ACHN (cell line): ENCODE results near the gene ERCC8.

Source experiments
- DNase-seq: peaks from one replicate; pipeline ENCODE4 v3.0.0-alpha.2; 2015
- in situ Hi-C: cut with HindIII; loops from 2 replicates; pipeline ENCODE4 v1.10.0; 2017; ENCODE audit warnings: low sequenced_read_pairs, low pct_ligation_motif_present, low pct_unique_long_range_greater_than_20kb

Gene ERCC8

GRCh38 chr5:60846298-60846697 lies 98.6 kb downstream of the ERCC8 start:
- DNase-seq: no peak
- in situ Hi-C loops: no loop called here

- peak; percentile 63 for DNase-seq
- in situ Hi-C loops: no loop called here
Observed at GRCh38 chr5:60843936-60844905, 100.6 kb downstream of the ERCC8 start, which contains the start of gene ELOVL7. ELOVL7 (minus strand) TSS chr5:60844269; CDS start chr5:60787397, 56,872 bp downstream.

- peak; percentile 37 for DNase-seq
- in situ Hi-C loops: no loop called here
Observed at GRCh38 chr5:60843386-60843935, 101.4 kb downstream of the ERCC8 start.

GRCh38 chr5:60842871-60843385 lies 101.9 kb downstream of the ERCC8 start:
- in situ Hi-C loops: no loop called here
- DNase-seq: no peak

- in situ Hi-C loops: no loop called here
- no peak for DNase-seq
Observed at GRCh38 chr5:60841361-60841760, 103.5 kb downstream of the ERCC8 start.

GRCh38 chr5:60836131-60836530 lies 108.7 kb downstream of the ERCC8 start:
- in situ Hi-C loops: no loop called here
- DNase-seq: peak; percentile 30

GRCh38 chr5:60835554-60835953 lies 109.3 kb downstream of the ERCC8 start:
- in situ Hi-C loops: no loop called here
- peak; percentile 9 for DNase-seq

GRCh38 chr5:60833520-60833919 lies 111.3 kb downstream of the ERCC8 start:
- no peak for DNase-seq
- in situ Hi-C loops: no loop called here

- in situ Hi-C loops: no loop called here
- no peak for DNase-seq
Observed at GRCh38 chr5:60830581-60831127, 114.2 kb downstream of the ERCC8 start.

GRCh38 chr5:60829490-60830266 lies 115.2 kb downstream of the ERCC8 start:
- in situ Hi-C loops: no loop called here
- no peak for DNase-seq

GRCh38 chr5:60827201-60827600 lies 117.7 kb downstream of the ERCC8 start:
- in situ Hi-C loops: no loop called here

GRCh38 chr5:60826653-60827052 lies 118.2 kb downstream of the ERCC8 start:
- no peak for DNase-seq
- in situ Hi-C loops: no loop called here

More at GRCh38 chr5:60827201-60827600, 117.7 kb downstream of the ERCC8 start:
- no peak for DNase-seq
